ENCODE results near the gene CDH26.

Gene CDH26

DNA sequence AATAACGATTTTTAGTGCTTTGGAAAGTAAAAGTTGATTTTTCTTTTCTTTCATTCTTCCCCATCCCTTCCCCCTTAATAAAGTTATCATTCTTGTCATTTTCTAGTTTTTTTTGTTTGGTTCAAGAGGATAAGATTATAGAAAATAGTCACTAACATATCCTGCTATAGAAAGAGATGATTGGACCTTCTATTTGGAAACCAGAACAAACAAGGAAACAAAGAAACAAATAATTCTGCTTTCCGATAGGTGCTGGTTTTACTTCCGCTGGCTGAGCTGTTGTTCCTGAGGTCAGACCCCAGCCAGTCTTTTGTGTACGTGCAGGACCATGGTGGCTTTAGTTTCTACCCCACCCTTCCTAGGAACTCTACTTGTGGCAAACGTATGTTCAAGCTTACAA lies at the start of gene CDH26:
Gene CDH26 (plus strand): TSS at position 301 of the 400 bp plus-strand sequence. CDS start 304 bp downstream, outside the sequence.
- no peak for DNase-seq

GRCh38 chr20:59908855-59909254 lies 49.4 kb upstream of the CDH26 start:
- DNase-seq, result no peak

DNA sequence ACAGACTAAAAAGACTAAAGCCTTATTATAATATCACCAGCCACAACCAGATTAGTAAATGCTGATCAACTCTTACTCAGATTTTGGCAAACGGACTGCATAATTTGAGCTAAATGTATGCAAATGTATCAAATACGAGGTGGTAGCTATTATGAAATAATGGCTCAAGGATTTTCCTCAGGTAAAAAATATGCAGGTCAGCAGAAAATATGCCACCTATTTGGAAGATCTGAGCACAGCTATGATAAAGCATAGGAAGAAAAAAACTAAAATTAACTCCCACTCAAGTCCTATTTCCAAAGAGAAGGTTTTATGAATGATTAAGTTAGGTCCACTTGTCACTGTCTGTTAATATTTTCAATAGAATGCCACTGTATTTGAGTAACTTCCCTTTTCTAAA lies 47.2 kb upstream of the CDH26 start:
- no peak for DNase-seq

DNA sequence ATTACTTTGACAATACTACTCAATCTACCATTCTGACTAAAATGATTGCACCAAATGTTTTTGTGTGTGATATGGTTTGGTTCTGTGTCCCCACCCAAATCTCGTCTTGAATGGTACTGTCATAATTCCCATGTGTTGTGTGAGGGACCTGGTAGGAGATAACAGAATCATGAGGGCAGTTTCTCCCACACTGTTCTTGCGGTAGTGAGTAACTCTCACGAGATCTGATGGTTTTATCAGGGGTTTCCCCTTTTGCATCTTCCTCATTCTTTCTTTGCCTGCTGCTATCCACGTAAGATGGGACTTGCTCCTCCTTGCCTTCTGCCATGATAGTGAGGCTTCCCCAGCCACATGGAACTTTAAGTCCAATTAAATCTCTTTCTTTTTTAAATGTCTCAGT lies 45.6 kb upstream of the CDH26 start:
- DNase-seq, result no peak

DNA sequence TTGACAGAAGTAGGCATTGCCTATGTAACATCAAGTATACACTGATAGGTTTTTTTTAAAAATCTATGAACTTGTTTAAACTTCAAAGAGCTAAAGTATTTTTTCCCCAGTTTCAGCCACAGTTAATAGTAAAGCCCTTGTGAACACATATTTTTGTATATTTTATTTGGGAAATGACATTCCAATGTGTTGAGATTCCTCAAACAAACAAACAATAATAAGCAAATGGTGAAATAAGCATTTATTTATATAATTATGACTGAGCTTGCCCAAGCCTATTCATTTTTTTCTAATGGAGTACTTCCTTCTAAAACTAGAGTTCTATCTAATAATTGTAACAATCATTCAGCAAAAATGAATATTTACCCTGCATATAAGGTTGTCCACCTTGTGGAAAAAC lies 37.3 kb upstream of the CDH26 start:
- DNase-seq, result no peak

DNA sequence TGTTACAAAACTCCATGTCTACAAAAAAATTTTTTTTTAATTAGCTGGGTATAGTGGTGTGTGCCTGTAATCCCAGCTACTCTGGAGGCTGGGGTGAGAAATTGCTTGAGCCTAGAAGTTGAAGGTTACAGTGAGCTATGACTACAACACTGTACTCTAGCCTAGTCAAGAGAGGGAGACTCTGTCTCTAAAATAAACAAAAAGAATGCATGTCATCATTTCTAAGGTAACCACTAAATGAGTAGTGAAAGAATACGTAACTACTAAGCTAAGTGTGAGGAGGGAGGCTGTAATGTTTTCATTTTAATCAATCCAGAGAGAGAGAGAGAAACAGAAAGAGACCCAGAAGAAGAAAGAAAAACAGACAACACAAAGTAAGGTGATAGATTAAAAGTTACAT lies 34.7 kb upstream of the CDH26 start:
- DNase-seq, result no peak

GRCh38 chr20:59925359-59925758 lies 32.9 kb upstream of the CDH26 start:
- DNase-seq, result no peak

GRCh38 chr20:59925899-59926298 lies 32.3 kb upstream of the CDH26 start:
- peak; percentile 18 for DNase-seq

DNA sequence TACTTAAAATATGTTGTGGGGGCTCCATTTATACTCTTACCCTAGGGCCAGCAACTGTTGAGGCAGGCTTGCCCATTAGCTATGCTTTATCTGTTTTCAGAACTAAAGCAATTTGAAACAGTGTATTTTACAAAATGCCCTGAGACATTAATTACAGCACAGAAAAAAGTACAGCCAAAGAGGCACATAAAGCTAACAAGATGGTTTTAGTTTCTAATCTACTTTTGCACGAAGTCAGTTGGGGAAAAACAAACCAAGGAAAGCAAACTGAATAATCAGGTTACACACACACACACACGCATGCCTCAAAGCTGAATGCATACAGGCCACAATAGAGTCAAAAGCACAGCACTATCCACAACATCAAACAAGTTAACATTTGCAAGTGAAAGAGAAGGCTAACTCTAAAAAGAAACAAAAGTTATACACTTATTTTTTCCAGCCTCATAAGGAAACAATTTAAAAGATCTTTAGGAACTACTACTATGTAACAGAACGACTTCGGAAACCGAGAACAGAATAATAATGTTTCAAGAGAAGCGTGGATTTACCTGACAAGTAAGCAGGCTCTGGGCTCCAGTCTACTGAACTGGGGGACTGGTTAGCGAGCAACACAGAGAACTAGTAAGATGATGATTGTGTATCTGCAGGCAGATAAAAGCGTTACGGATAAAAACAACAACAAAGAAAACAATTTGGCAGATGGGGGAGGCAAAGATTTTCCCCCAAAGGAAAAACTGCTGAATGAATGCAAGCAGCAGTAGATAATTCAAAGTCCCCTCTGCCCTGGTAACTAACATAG lies 26.5 kb upstream of the CDH26 start:
- no peak for DNase-seq

DNA sequence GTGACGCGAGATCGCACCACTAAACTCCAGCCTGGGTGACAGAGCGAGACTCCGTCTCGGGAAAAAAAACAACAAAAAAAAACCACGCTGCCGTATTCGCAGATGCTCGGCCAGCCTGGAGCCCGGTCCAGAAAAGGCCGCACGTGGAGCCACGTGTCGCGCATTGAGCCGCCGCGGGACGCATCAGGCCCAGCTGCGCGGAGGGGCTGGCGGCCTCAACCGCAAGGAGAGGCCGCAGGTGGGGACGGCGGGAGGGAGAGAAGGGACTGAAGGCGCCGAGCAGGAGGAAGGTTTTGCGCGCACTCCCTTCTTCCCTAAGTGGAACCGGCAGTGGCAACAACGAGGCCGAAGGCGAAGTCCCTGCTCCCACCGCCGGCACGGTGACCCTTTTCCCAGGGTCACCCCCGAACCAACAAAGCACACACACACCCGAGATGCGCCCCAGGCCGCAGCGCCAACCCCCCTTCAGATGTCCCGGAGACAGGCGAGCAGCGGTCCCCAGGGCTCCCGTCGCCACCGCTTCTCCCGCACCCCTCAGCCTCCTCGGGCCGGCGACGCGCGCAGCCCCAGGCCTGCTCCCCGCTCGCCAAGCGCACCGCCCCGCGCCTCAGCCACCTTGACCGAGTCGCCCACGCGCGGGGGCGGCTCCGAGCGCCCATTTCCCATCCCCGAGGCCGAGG lies 25.5 kb upstream of the CDH26 start:
- DNase-seq, result no peak

DNA sequence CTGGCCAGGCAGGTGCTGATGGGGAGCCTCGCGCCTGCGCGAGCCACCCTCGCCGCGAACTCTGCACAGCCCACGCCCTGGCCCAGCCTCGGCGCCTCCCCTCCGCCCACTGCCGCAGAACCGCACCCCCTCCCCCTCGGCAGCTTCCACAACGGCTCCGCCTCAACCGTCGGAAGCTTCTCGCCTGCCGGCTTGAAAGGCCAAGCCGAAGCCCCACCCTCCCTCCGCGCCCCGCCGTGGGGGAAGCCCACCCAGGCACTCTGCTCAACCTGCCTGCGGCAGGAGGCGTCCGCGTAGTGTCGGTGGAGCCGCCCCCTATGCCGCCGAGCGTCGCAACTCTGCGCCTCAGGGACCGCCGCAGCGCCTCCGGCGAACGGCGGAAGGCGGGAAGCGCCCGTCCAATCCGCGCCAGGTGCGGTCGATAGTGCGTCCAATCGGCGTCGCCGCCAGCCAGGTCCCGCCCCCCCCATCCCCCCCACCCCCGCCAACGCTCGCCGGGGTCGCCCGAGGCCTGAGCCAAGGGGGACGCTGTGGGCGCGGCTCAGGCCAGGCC lies 24.9 kb upstream of the CDH26 start, which contains the start of gene SYCP2:
Gene SYCP2 (minus strand): TSS at position 342 of the 553 bp plus-strand sequence. CDS start 11,224 bp downstream, outside the sequence.
- no peak for DNase-seq

GRCh38 chr20:59933849-59934585 lies 24.2 kb upstream of the CDH26 start:
- DNase-seq, result peak; percentile 38

DNA sequence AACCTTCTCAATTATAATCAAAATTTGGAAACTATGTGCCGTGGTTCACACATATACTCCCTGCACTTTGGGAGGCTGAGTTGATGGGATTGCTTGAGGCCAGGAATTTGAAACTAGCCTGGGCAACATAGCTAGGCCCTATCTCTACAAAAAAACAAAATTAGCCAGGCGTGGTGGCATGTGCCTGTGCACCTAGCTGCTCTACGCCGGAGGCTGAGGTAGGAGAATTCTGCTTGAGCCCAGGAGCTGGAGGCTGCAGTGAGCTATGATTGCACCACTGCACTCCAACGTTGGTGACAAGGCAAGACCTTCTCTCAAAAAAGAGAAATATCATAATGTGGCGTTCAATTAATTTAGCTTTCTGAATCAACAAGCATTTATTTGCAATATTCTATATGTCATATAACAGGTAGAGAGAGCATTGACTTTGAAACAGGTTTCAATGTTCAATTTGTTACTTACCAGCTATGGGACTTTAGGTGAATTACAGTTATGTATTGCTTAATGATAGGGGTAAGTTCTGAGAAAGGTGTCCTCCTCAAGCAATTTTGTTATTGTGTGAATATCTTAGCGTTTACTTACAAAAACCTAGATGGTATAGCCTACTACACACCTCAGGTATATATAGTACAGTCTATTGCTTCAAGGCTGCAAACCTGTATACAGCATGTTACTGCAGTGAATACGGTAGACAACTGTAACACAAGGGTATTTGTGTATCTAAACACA lies 22.6 kb upstream of the CDH26 start:
- DNase-seq, result no peak

DNA sequence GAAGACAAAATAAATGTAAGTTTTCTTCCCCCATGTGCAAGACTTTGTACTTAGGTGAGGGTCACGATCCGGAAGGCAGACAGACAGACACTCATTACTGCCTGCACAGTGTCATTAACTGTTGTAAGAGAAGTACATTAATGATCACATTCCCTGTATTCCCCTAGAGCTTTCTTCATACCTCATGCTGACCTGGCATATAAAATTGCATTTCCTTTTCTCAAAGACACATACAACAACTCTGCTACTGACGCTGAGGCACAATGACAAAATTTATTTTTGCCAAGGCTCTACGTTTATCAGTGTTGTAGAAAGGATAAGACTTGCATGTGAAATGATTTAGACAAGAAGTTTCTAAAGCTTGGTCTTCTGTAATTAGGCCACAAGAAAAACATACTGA lies 21.8 kb upstream of the CDH26 start:
- no peak for DNase-seq

GRCh38 chr20:59937150-59937549 lies 21.1 kb upstream of the CDH26 start:
- DNase-seq, result no peak

GRCh38 chr20:59938221-59938620 lies 20.0 kb upstream of the CDH26 start:
- no peak for DNase-seq

GRCh38 chr20:59938696-59939051 lies 19.5 kb upstream of the CDH26 start:
- no peak for DNase-seq

- no peak for DNase-seq
These were observed 19.0 kb upstream of the CDH26 start for GRCh38 chr20:59939052-59939878.

- no peak for DNase-seq
These were observed 18.4 kb upstream of the CDH26 start for GRCh38 chr20:59939879-59940128.

DNA sequence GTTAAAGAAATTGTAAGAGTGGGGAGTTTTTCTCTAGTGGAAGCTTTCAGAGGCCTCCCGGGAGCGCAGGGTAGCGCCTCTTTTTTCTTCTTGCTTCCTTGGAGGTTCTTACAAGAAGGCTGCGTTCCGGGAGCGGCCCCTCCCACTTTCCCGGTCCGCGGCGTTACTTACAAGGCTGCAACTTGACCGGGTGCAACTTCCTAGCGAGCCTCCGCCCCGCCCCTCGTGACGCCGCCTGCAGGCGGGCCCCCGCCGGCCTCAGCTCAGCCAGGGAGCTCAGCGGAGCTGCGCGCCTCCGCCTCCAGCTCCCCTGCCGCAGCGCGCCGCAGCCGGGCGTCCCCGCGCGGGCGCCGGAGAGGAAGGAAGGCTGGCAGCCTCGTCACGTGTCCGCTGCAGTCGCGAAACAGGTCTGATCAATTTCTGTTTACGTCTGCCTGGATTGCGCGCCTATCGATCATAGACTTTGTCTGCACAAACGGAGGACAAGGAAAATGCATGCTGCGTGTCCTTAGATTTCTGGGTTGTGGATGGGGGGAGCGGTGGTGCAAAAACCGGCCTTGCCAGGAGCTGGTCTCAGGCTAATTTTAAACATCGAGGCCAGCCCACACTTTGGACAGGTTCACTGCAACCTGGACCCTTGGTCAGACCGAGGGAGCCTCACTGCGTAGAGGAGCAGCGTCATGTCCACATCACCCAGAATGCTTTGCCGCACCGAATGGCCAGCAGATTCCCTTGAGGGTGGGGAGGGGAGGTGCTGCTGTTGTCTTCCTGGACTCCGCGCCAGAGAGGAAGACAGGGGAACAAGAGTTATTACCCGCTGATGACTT lies 17.9 kb upstream of the CDH26 start, which contains the start of the genes FAM217B and PPP1R3D:
Gene FAM217B (plus strand): TSS at position 261 of the 827 bp plus-strand sequence. CDS start 3,555 bp downstream, outside the sequence.
Gene PPP1R3D (minus strand): TSS at position 177 of the 827 bp plus-strand sequence. CDS start 374 bp downstream, outside the sequence.
- DNase-seq, result peak; percentile 93

DNA sequence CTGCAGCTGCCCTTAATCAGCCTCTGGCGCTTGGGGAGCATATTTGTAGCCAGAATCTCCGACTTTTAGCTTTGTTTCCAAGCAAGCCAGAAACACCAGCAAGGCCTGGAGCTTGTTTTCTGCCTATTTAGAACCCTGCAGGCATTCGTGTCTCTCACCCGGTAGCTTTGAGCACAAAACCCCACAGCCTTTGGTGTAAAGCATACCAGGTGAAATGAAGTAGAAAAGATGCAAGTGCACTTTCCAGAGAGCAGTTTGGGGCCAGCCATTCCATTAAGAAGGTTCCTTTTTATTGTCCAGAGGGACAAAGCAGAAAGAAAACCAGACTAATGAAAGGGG lies 17.3 kb upstream of the CDH26 start:
- peak; percentile 80 for DNase-seq

Measured in DMS79 treated with DMSO at 0.1 percent for 48 hours (cell line).